ENCODE measurements around the gene BMI1.

- no peak for TF ChIP-seq CTCF (IDR thresholded peaks at IDR 0.05)
- TF ChIP-seq POLR2A (IDR thresholded peaks at IDR 0.05), result no peak
These were observed 21.0 kb downstream of the BMI1 start for GRCh38 chr10:22341926-22342196.

All from testis (tissue), 2 donors.